ENCODE data around the gene PPFIA4. TPM values are rescaled to one million over a fixed set of nuclear protein-coding genes. Genes with fewer than 3 reads are reported as not detected.

Gene PPFIA4
- total and polyA plus RNA-seq, 9 of the 15 experiments (the other 6 are each of a cell fraction or from before 2014, with no cell fraction given) = 0.07 to 12.0 (median 0.70) TPM

- TF ChIP-seq SFPQ (IDR thresholded peaks at IDR 0.05; ENCODE audit: low read depth, low read length) (no peak), CTCF (IDR thresholded peaks at IDR 0.05 in 2 of 3, conservative IDR thresholded peaks at IDR 0.05 in 1 of 3; ENCODE audit: insufficient read depth in 2 of 3, low read depth in 1 of 3, low read length in 3 of 3) (peak; percentile 51 to 64 (median 54); a peak in 5 of 6 replicates), SP1 (CRISPR knock-in tag; IDR thresholded peaks at IDR 0.05) (no peak), CTCFL (IDR thresholded peaks at IDR 0.05; ENCODE audit: borderline replicate concordance, insufficient read depth, low read depth, low read length, poor library complexity, severe bottlenecking) (peak; percentile 20), PRPF4 (IDR thresholded peaks at IDR 0.05; ENCODE audit: insufficient read depth, low read depth, low read length, poor library complexity, severe bottlenecking) (no peak), CBX1 (IDR thresholded peaks at IDR 0.05; ENCODE audit: low read depth) (no peak), BRD4 (IDR thresholded peaks at IDR 0.05) (no peak)
Measured at GRCh38 chr1:203083463-203083921, 57.2 kb downstream of the PPFIA4 start (continued).
